ENCODE results near the gene DIAPH3. TPM values are rescaled to one million over a fixed set of nuclear protein-coding genes. Genes with fewer than 3 reads are reported as not detected.

Gene DIAPH3
- total RNA-seq, 2 experiments from 2014 or later = 0.08 to 0.11 TPM

- intact Hi-C loops (cut with DNase I, micrococcal nuclease) = loop anchor here in 1 of 2 experiments (2.0 to 10.0 kb wide), 2 partner anchors 653 to 747 kb away; no protein-coding TSS in a partner anchor
Measured at GRCh38 chr13:59681636-59682311, 482.0 kb downstream of the DIAPH3 start.

GRCh38 chr13:59680429-59681024 lies 483.2 kb downstream of the DIAPH3 start:
- POLR2A ChIA-PET = interaction anchor here (0.6 kb wide), 1 partner anchor 378 kb away, joined by 3 read pairs; no protein-coding TSS in a partner anchor
- Mint-ChIP-seq H3K4me1 (ENCODE audit: low read depth) (peaks cover 6% of the 10 kb centered on the region), H3K27ac (no peak overlapping the region), H3K9me3 (no peaks in the 10 kb centered on the region), H3K4me3 (no peak overlapping the region), H3K27me3 (no peaks in the 10 kb centered on the region), H3K36me3 (ENCODE audit: low read depth) (no peaks in the 10 kb centered on the region)
- intact Hi-C loops (cut with DNase I, micrococcal nuclease) = loop anchor here (1.0 to 10.0 kb wide), 3 partner anchors 654 to 751 kb away; no protein-coding TSS in a partner anchor
- no peak overlapping the region for H3K27ac ChIP-seq (ENCODE audit: low read depth in 1 of 2, low read length in 2 of 2)
- peak in 3 of 14 experiments; percentile 20 to 35 (median 31) for DNase-seq
- TF ChIP-seq CTCF (IDR thresholded peaks at IDR 0.05) = peak; percentile 70
- H3K36me3 ChIP-seq (ENCODE audit: insufficient read depth, low read length) = no peaks in the 10 kb centered on the region
- H3K27me3 ChIP-seq (ENCODE audit: control insufficient read depth in 1 of 2, insufficient read depth in 2 of 2, low read length in 2 of 2) = no peaks in the 10 kb centered on the region
- no peaks in the 10 kb centered on the region for H3K9me3 ChIP-seq (ENCODE audit: control insufficient read depth in 1 of 2, insufficient read depth in 1 of 2, low read length in 2 of 2)
- no peak overlapping the region for H3K4me3 ChIP-seq (ENCODE audit: low read length)
- H3K4me1 ChIP-seq (ENCODE audit: insufficient read depth, low read length) = no peaks in the 10 kb centered on the region
- peak; percentile 57 for ATAC-seq (ENCODE audit: poor library complexity)
- CTCF ChIA-PET = interaction anchor here (0.8 to 0.9 kb wide), 4 partner anchors 11 to 751 kb away, joined by 3 to 7 read pairs (median 3); no protein-coding TSS in a partner anchor

More at GRCh38 chr13:59681636-59682311, 482.0 kb downstream of the DIAPH3 start:
- Histone ChIP-seq H3K4me1 (ENCODE audit: insufficient read depth, low read length) (no peaks in the 10 kb centered on the region), H3K9me3 (ENCODE audit: control insufficient read depth in 1 of 2, insufficient read depth in 1 of 2, low read length in 2 of 2) (no peaks in the 10 kb centered on the region), H3K36me3 (ENCODE audit: insufficient read depth, low read length) (no peaks in the 10 kb centered on the region), H3K4me3 (ENCODE audit: low read length) (no peak overlapping the region), H3K27ac (ENCODE audit: low read depth in 1 of 2, low read length in 2 of 2) (no peak overlapping the region), H3K27me3 (ENCODE audit: control insufficient read depth in 1 of 2, insufficient read depth in 2 of 2, low read length in 2 of 2) (no peaks in the 10 kb centered on the region)
- Mint-ChIP-seq H3K27ac (no peak overlapping the region), H3K9me3 (no peaks in the 10 kb centered on the region), H3K4me1 (ENCODE audit: low read depth) (peaks cover 6% of the 10 kb centered on the region), H3K36me3 (ENCODE audit: low read depth) (no peaks in the 10 kb centered on the region), H3K4me3 (no peak overlapping the region), H3K27me3 (no peaks in the 10 kb centered on the region)
- POLR2A ChIA-PET = no interaction called here
- no peak for TF ChIP-seq CTCF (IDR thresholded peaks at IDR 0.05)
- ATAC-seq (ENCODE audit: poor library complexity) (no peak), DNase-seq (no peak)
- CTCF ChIA-PET = interaction anchor here (0.5 to 1.2 kb wide), 3 partner anchors 9 to 378 kb away, joined by 3 read pairs; no protein-coding TSS in a partner anchor

GRCh38 chr13:59679254-59679653 lies 484.5 kb downstream of the DIAPH3 start:
- H3K4me3 ChIP-seq (ENCODE audit: low read length) = no peak overlapping the region
- no peaks in the 10 kb centered on the region for H3K36me3 Mint-ChIP-seq (ENCODE audit: low read depth)
- H3K4me3 Mint-ChIP-seq = no peak overlapping the region
- ATAC-seq (ENCODE audit: poor library complexity) (no peak), DNase-seq (no peak)
- H3K4me1 ChIP-seq (ENCODE audit: insufficient read depth, low read length) = no peaks in the 10 kb centered on the region
- ChIA-PET CTCF (no interaction called here), POLR2A (no interaction called here)
- no peaks in the 10 kb centered on the region for H3K36me3 ChIP-seq (ENCODE audit: insufficient read depth, low read length)
- intact Hi-C loops (cut with DNase I, micrococcal nuclease) = loop anchor here (2.0 to 5.0 kb wide), 2 partner anchors 287 to 288 kb away; no protein-coding TSS in a partner anchor
- no peak for TF ChIP-seq CTCF (IDR thresholded peaks at IDR 0.05)
- H3K27me3 ChIP-seq (ENCODE audit: control insufficient read depth in 1 of 2, insufficient read depth in 2 of 2, low read length in 2 of 2) = no peaks in the 10 kb centered on the region
- H3K27me3 Mint-ChIP-seq = no peaks in the 10 kb centered on the region
- peaks cover 6% of the 10 kb centered on the region for H3K4me1 Mint-ChIP-seq (ENCODE audit: low read depth)
- H3K9me3 ChIP-seq (ENCODE audit: control insufficient read depth in 1 of 2, insufficient read depth in 1 of 2, low read length in 2 of 2) = no peaks in the 10 kb centered on the region
- no peak overlapping the region for H3K27ac Mint-ChIP-seq
- no peak overlapping the region for H3K27ac ChIP-seq (ENCODE audit: low read depth in 1 of 2, low read length in 2 of 2)
- H3K9me3 Mint-ChIP-seq = no peaks in the 10 kb centered on the region

All from CD4-positive, alpha-beta T cell (primary cell).